Activated T-helper 2 cell treated with anti-CD3 and anti-CD28 coated beads, Interferon-gamma antibody, Interleukin-2, Interleukin-4, amounts not matched to agents 10 μg/mL and 5 μg/mL and 100 μg/mL, durations not matched to agents 14 hours and 24 hours and 36 hours (primary cell): ENCODE data around the gene REXO1. TPM values are rescaled to one million over a fixed set of nuclear protein-coding genes. Genes with fewer than 3 reads are reported as not detected.

ENCODE experiments used
- DNase-seq: peaks from one replicate; pipeline ENCODE4 v3.0.0; 2021; ENCODE audit warnings: low spot score
- H3K27ac Mint-ChIP-seq: one replicate; pipeline ENCODE4 v1.8.0; 2021; ENCODE audit warnings: mixed read lengths
- H3K27me3 Mint-ChIP-seq: one replicate; pipeline ENCODE4 v1.8.0; 2021; ENCODE audit warnings: low read depth, mixed read lengths
- H3K36me3 Mint-ChIP-seq: one replicate; pipeline ENCODE4 v1.8.0; 2021; ENCODE audit warnings: low read depth, mixed read lengths
- H3K4me1 Mint-ChIP-seq: one replicate; pipeline ENCODE4 v1.8.0; 2021; ENCODE audit warnings: low read depth, mixed read lengths
- H3K4me3 Mint-ChIP-seq: one replicate; pipeline ENCODE4 v1.8.0; 2021; ENCODE audit warnings: low read depth, mild to moderate bottlenecking, moderate library complexity, mixed read lengths
- H3K9me3 Mint-ChIP-seq: one replicate; pipeline ENCODE4 v1.8.0; 2021; ENCODE audit warnings: mixed read lengths
- intact Hi-C: fragments of 100-400 bp; cut with micrococcal nuclease; formaldehyde crosslinking; loops from one replicate; pipeline ENCODE4 v1.15.1; 2023
- total RNA-seq: library from RNA; stranded (reverse); gene quantifications from 2 replicates; pipeline ENCODE4 v1.2.3, GENCODE V29; 2022

The REXO1 gene
- total RNA-seq, 1 donor from 2014 or later: 55.2 TPM

DNA sequence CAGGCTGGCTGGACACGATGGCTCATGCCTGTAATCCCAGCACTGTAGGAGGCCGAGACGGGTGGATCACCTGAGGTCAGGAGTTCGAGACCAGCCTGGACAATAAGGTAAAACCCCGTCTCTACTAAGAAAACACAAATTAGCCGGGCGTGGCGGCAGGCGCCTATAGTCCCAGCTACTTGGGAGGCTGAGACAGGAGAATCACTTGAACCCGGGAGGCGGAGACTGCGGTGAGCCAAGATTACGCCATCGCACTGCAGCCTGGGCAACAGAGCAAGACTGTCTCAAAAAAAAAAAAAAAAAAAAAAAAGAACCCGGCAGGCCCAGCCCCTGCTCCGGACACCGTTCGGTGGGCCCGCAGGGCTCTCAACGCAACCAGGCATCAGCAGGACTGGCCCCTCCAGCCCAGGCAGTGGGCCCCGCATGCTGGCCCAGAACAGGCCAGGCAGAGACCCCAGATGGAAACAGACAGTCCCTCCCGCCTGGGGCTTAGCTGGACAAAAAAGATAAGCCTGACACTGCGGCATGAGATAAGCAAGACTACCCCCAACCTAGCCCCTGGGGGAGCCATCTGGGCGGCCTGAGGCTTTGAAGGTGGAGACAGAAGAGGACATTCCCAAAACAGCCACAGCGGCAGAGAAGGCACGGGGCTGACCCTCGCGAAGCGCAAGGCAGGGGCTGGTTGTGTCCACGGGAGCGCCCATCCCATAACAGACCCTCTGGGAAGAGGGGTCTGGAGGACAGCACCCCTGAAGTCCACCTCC is 11.6 kb downstream of the REXO1 start:
- Mint-ChIP-seq H3K27me3 (no peaks in the 10 kb centered on the region), H3K27ac (no peak overlapping the region), H3K4me1 (peaks cover 4% of the 10 kb centered on the region), H3K9me3 (no peaks in the 10 kb centered on the region), H3K36me3 (peaks cover 2% of the 10 kb centered on the region), H3K4me3 (no peak overlapping the region)
- DNase-seq: no peak
- intact Hi-C loops: no loop called here

DNA sequence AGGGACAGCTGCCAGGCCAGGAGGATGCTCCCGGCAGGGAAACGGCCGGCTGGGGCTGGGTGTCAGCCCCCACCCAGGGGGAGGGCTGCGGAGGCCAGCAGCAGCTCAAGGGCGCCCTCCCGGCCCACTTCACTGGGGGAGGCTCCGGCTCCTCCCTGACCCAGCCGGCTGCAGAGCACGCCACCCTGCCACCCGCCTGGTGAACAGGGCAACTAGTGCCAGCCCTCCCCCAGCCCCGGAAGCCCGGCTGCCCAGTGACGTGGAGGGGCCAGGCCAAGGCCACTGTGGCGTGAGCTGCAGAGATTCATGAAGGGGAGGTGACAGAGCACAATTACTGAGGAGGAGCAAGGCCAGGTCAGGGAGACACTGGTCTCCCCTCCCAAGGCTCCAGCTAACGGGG is 14.7 kb downstream of the REXO1 start:
- H3K36me3 Mint-ChIP-seq: no peaks in the 10 kb centered on the region
- H3K4me1 Mint-ChIP-seq: no peaks in the 10 kb centered on the region
- H3K27ac Mint-ChIP-seq: no peak overlapping the region
- no peak for DNase-seq
- H3K27me3 Mint-ChIP-seq: no peaks in the 10 kb centered on the region
- intact Hi-C loops: no loop called here
- H3K4me3 Mint-ChIP-seq: no peak overlapping the region
- H3K9me3 Mint-ChIP-seq: no peaks in the 10 kb centered on the region

GRCh38 chr19:1832046-1832663 is 16.1 kb downstream of the REXO1 start:
- DNase-seq: no peak
- H3K36me3 Mint-ChIP-seq: no peaks in the 10 kb centered on the region
- H3K27me3 Mint-ChIP-seq: no peaks in the 10 kb centered on the region
- no peak overlapping the region for H3K27ac Mint-ChIP-seq
- H3K9me3 Mint-ChIP-seq: no peaks in the 10 kb centered on the region
- no peak overlapping the region for H3K4me3 Mint-ChIP-seq
- no peaks in the 10 kb centered on the region for H3K4me1 Mint-ChIP-seq
- intact Hi-C loops: no loop called here

- Mint-ChIP-seq H3K4me1 (no peaks in the 10 kb centered on the region), H3K27me3 (no peaks in the 10 kb centered on the region), H3K9me3 (no peaks in the 10 kb centered on the region), H3K27ac (no peak overlapping the region), H3K4me3 (no peak overlapping the region), H3K36me3 (peaks cover 2% of the 10 kb centered on the region)
- DNase-seq: no peak
- intact Hi-C loops: no loop called here
Observed at GRCh38 chr19:1830978-1831377, 17.3 kb downstream of the REXO1 start.

GRCh38 chr19:1830568-1830967 is 17.7 kb downstream of the REXO1 start:
- DNase-seq: no peak
- intact Hi-C loops: no loop called here
- Mint-ChIP-seq H3K36me3 (peaks cover 5% of the 10 kb centered on the region), H3K27ac (no peak overlapping the region), H3K27me3 (no peaks in the 10 kb centered on the region), H3K4me3 (no peak overlapping the region), H3K9me3 (no peaks in the 10 kb centered on the region), H3K4me1 (no peaks in the 10 kb centered on the region)

- intact Hi-C loops: no loop called here
- Mint-ChIP-seq H3K36me3 (peaks cover 5% of the 10 kb centered on the region), H3K27ac (no peak overlapping the region), H3K27me3 (no peaks in the 10 kb centered on the region), H3K4me1 (no peaks in the 10 kb centered on the region), H3K4me3 (no peak overlapping the region), H3K9me3 (no peaks in the 10 kb centered on the region)
- no peak for DNase-seq
Observed at GRCh38 chr19:1829958-1830357, 18.3 kb downstream of the REXO1 start.

DNA sequence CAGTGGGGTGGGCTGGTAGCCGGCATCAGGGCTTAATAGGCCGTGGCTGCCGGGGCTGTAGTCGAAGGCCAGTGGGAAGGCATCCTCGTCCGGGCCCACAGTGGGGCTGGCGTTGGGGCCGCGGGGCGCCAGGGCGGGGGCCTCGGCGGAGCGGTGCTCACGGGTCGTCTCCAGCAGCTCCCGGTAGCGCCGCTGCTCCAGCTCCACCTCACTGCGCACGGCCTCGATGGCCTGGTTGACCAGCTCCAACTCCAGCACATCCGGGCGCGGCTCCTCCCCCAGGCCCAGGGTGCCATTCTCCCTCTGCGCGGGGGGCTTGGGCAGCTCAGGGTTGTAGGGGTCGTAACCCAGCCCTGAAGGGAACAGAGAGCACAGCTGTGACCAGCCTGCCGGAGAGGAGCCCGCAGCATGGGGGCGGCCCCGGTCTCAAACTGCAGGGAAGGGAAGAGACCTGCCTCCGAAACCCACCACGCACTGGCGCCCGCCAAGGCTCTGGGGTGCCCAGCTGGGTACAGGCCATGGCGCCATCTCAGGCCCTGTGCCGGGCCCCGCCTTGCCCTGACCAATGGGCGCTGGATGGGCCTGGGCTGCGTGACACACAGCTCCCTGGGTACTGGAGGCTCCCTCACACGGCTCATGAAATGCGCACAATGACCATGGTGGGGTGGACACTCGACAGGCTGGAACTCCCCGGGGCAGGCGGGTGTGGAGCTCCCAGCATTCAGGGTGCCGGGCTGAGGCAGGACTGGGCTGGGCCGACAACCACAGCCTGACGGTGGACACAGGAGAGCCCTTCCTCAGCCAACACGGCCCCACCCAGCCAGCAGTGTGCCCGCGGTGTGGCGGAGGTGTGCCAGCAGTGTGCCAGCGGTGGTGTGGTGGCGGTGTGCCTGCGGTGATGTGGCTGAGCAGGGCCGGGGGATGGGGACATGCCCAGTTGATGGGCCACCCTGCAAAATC is 19.7 kb downstream of the REXO1 start:
- intact Hi-C loops: no loop called here
- peaks cover 12% of the 10 kb centered on the region for H3K36me3 Mint-ChIP-seq
- no peak overlapping the region for H3K27ac Mint-ChIP-seq
- no peaks in the 10 kb centered on the region for H3K4me1 Mint-ChIP-seq
- no peaks in the 10 kb centered on the region for H3K27me3 Mint-ChIP-seq
- no peak for DNase-seq
- no peak overlapping the region for H3K4me3 Mint-ChIP-seq
- no peaks in the 10 kb centered on the region for H3K9me3 Mint-ChIP-seq

- no peak for DNase-seq
- Mint-ChIP-seq H3K27ac (no peak overlapping the region), H3K27me3 (no peaks in the 10 kb centered on the region), H3K4me1 (no peaks in the 10 kb centered on the region), H3K36me3 (peaks cover 15% of the 10 kb centered on the region), H3K4me3 (no peak overlapping the region), H3K9me3 (no peaks in the 10 kb centered on the region)
- intact Hi-C loops: no loop called here
Observed at GRCh38 chr19:1827566-1828278, 20.6 kb downstream of the REXO1 start.

DNA sequence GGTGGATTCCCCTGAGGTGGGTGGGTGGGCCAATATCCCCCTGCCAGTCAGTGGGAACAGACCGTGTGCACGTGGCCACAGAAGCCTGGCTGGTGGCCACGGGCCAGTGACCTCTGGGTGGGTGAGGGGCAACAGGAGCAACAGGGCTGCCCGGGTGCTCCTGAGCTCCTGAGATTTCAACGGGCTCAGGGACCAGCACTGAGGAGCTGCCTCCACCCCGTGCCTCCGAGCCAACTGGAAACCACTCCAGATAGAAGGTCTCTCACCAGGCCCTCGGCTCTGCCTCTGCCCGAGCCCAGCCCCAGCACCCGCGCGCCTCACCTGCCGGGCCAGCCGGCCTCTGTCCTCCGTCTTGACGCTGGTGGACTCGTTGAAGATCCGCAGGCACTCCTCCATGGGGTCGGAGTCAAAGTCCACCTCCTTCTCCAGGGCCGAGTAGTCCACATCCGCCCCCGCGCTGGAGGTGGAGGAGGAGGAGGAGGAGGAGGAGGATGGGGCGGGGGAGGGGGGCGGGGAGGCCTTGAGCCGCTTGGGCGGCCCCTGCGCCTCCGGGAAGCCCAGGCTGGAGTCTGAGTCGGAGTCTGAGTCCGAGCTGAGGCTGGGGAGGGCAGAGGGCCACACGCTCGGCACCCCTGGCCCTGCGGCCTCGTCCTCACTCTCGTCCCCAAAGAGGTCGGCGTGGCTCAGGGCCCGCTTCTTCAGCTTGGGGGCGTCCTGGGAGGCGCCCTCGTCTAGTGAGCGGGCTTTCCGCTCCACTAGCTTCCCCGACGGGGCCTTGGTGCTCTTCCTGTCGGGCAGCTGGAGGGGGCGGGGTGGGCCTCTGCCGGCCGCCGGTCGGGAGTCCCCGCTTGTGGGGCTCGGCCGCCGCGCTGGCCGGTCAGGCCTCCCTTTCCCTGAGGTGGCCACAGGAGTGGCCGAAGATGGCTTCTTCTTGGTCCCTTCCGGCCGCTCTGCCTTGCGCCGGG is 21.4 kb downstream of the REXO1 start:
- intact Hi-C loops: no loop called here
- H3K9me3 Mint-ChIP-seq: no peaks in the 10 kb centered on the region
- no peaks in the 10 kb centered on the region for H3K4me1 Mint-ChIP-seq
- no peak overlapping the region for H3K4me3 Mint-ChIP-seq
- DNase-seq: no peak
- no peaks in the 10 kb centered on the region for H3K27me3 Mint-ChIP-seq
- H3K36me3 Mint-ChIP-seq: peaks cover 22% of the 10 kb centered on the region
- no peak overlapping the region for H3K27ac Mint-ChIP-seq

GRCh38 chr19:1825909-1826556 is 22.2 kb downstream of the REXO1 start:
- Mint-ChIP-seq H3K27ac (no peak overlapping the region), H3K9me3 (no peaks in the 10 kb centered on the region), H3K27me3 (no peaks in the 10 kb centered on the region), H3K36me3 (peaks cover 22% of the 10 kb centered on the region), H3K4me1 (no peaks in the 10 kb centered on the region), H3K4me3 (no peak overlapping the region)
- intact Hi-C loops: no loop called here
- DNase-seq: peak; percentile 63

DNA sequence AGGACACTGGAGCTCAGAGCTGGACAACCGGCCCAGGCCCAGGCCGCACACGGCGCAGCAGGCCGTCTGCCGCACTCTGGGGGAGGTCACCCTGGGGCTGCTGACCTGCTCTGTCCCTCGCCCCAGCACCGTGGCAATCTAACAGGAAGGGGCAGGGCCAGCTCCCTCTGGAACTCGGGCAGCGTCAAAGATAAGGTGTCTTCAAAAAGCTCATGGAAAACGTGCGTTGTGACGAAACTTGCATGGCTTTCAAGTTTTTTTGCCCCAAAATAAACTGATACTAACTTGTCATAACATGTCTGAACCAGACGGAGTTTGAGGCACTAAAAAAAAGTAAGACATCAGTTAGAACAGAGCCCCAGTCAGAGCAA is 24.0 kb downstream of the REXO1 start:
- no peak overlapping the region for H3K27ac Mint-ChIP-seq
- intact Hi-C loops: no loop called here
- peaks cover 27% of the 10 kb centered on the region for H3K36me3 Mint-ChIP-seq
- no peak overlapping the region for H3K4me3 Mint-ChIP-seq
- no peaks in the 10 kb centered on the region for H3K27me3 Mint-ChIP-seq
- H3K4me1 Mint-ChIP-seq: no peaks in the 10 kb centered on the region
- no peaks in the 10 kb centered on the region for H3K9me3 Mint-ChIP-seq
- no peak for DNase-seq
